HEK293 (cell line): ENCODE data around the gene SLC25A41.
A peak's percentile ranks its signal among the peaks of the same experiment; 100 is the strongest.

Experiments used
- CTCF ChIA-PET: fragments of 350-600 bp; formaldehyde crosslinking; extraction: SDS; loops from one replicate; lab custom pipeline; 2021; ENCODE audit warnings: antibody characterized with exemption; lab: Yijun Ruan, JAX
- POLR2A ChIA-PET: fragments of 300-600 bp; formaldehyde crosslinking; extraction: SDS; loops from one replicate; lab custom pipeline; 2020; ENCODE audit warnings: antibody characterized with exemption, inconsistent platforms; lab: Yijun Ruan, JAX
- H3K27ac ChIP-seq: fragments of 200-500 bp; sonication (Bioruptor generic); 2 replicates; pipeline ENCODE4 v1.5.1; 2014; ENCODE audit warnings: low read depth, low read length, control low read depth, inconsistent platforms; ENCODE audit errors: extremely low read depth
- H3K36me3 ChIP-seq, 2 experiments: fragments of 200-500 bp in 1 of 2; sonication (Bioruptor generic) in 1 of 2; 1 replicate in 1 of 2; 2 replicates in 1 of 2; pipeline ENCODE4 v1.5.1; 2014 to 2017; ENCODE audit warnings: inconsistent platforms in 2 of 2, low read length in 2 of 2; ENCODE audit not compliant: control insufficient read depth in 2 of 2, insufficient read depth in 1 of 2
- H3K4me1 ChIP-seq: fragments of 200-500 bp; sonication (Bioruptor generic); 2 replicates; pipeline ENCODE4 v1.5.1; 2014; ENCODE audit warnings: mild to moderate bottlenecking, low read length, inconsistent platforms; ENCODE audit not compliant: control insufficient read depth, insufficient read depth
- H3K4me3 ChIP-seq: 2 replicates; pipeline ENCODE4 v1.5.1; 2011; ENCODE audit warnings: low read depth, mild to moderate bottlenecking, control low read depth, low read length, moderate library complexity
- H3K9me3 ChIP-seq: fragments of 200-500 bp; sonication (Bioruptor generic); 2 replicates; pipeline ENCODE4 v1.5.1; 2014; ENCODE audit warnings: low read depth, low read length, inconsistent platforms; ENCODE audit not compliant: control insufficient read depth, insufficient read depth
- BCL11B ChIP-seq: fragments of 450-650 bp; formaldehyde crosslinking; IDR thresholded peaks from 2 replicates; pipeline ENCODE4 v1.5.1; 2016; ENCODE audit warnings: low read depth, missing biosample characterization, missing genetic modification characterization
- IKZF3 ChIP-seq: fragments of 450-650 bp; IDR thresholded peaks from 2 replicates; pipeline ENCODE4 v1.5.0; 2018; ENCODE audit warnings: missing biosample characterization, mild to moderate bottlenecking, missing genetic modification characterization, moderate library complexity
- KLF10 ChIP-seq: fragments of 450-650 bp; IDR thresholded peaks from 2 replicates; pipeline ENCODE4 v1.5.1; 2018; ENCODE audit warnings: missing biosample characterization, mild to moderate bottlenecking, missing genetic modification characterization
- ZIC2 ChIP-seq: fragments of 450-650 bp; formaldehyde crosslinking; IDR thresholded peaks from 2 replicates; pipeline ENCODE4 v1.5.1; 2016; ENCODE audit warnings: missing biosample characterization, missing genetic modification characterization
- ZNF10 ChIP-seq: fragments of 450-650 bp; formaldehyde crosslinking; IDR thresholded peaks from 2 replicates; pipeline ENCODE4 v1.5.1; 2017; ENCODE audit warnings: missing biosample characterization, missing genetic modification characterization
- ZNF140 ChIP-seq: fragments of 450-650 bp; formaldehyde crosslinking; IDR thresholded peaks from 2 replicates; pipeline ENCODE4 v1.5.1; 2016; ENCODE audit warnings: missing biosample characterization, missing genetic modification characterization
- ZNF146 ChIP-seq: fragments of 450-650 bp; formaldehyde crosslinking; IDR thresholded peaks from 2 replicates; pipeline ENCODE4 v1.5.1; 2016; ENCODE audit warnings: missing biosample characterization, missing genetic modification characterization
- ZNF350 ChIP-seq: fragments of 450-650 bp; formaldehyde crosslinking; IDR thresholded peaks from 2 replicates; pipeline ENCODE4 v1.5.0; 2017; ENCODE audit warnings: missing biosample characterization, mild to moderate bottlenecking, missing genetic modification characterization
- ZNF555 ChIP-seq: fragments of 450-650 bp; formaldehyde crosslinking; conservative IDR thresholded peaks from 2 replicates; pipeline ENCODE4 v1.5.1; 2017; ENCODE audit warnings: missing biosample characterization, mild to moderate bottlenecking, missing genetic modification characterization, inconsistent platforms
- TF ChIP-seq, protein P1 (sequence below): fragments of 450-650 bp; formaldehyde crosslinking; IDR thresholded peaks from 2 replicates; pipeline ENCODE4 v1.5.1; 2016; ENCODE audit warnings: missing biosample characterization, missing genetic modification characterization
- TF ChIP-seq, protein P2 (sequence below): fragments of 450-650 bp; formaldehyde crosslinking; IDR thresholded peaks from 2 replicates; pipeline ENCODE4 v1.5.1; 2016; ENCODE audit warnings: missing biosample characterization, missing genetic modification characterization, low read depth
- TF ChIP-seq, protein P3 (sequence below): fragments of 450-650 bp; formaldehyde crosslinking; IDR thresholded peaks from 2 replicates; pipeline ENCODE4 v1.5.1; 2016; ENCODE audit warnings: missing biosample characterization, missing genetic modification characterization
- TF ChIP-seq, protein P4 (sequence below): fragments of 450-650 bp; formaldehyde crosslinking; IDR thresholded peaks from 2 replicates; pipeline ENCODE4 v1.5.1; 2016; ENCODE audit warnings: missing biosample characterization, missing genetic modification characterization
- TF ChIP-seq, protein P5 (sequence below): fragments of 450-650 bp; formaldehyde crosslinking; IDR thresholded peaks from 2 replicates; pipeline ENCODE4 v1.5.1; 2016; ENCODE audit warnings: missing biosample characterization, missing genetic modification characterization

The SLC25A41 gene

GRCh38 chr19:6412447-6413091 lies 21.0 kb downstream of the SLC25A41 start (continued):
- TF ChIP-seq, protein P1, sequence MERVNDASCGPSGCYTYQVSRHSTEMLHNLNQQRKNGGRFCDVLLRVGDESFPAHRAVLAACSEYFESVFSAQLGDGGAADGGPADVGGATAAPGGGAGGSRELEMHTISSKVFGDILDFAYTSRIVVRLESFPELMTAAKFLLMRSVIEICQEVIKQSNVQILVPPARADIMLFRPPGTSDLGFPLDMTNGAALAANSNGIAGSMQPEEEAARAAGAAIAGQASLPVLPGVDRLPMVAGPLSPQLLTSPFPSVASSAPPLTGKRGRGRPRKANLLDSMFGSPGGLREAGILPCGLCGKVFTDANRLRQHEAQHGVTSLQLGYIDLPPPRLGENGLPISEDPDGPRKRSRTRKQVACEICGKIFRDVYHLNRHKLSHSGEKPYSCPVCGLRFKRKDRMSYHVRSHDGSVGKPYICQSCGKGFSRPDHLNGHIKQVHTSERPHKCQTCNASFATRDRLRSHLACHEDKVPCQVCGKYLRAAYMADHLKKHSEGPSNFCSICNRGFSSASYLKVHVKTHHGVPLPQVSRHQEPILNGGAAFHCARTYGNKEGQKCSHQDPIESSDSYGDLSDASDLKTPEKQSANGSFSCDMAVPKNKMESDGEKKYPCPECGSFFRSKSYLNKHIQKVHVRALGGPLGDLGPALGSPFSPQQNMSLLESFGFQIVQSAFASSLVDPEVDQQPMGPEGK (tag by site-specific recombination), result peak; percentile 41; the same call in 1 of the 2 replicates
- TF ChIP-seq, protein P2, sequence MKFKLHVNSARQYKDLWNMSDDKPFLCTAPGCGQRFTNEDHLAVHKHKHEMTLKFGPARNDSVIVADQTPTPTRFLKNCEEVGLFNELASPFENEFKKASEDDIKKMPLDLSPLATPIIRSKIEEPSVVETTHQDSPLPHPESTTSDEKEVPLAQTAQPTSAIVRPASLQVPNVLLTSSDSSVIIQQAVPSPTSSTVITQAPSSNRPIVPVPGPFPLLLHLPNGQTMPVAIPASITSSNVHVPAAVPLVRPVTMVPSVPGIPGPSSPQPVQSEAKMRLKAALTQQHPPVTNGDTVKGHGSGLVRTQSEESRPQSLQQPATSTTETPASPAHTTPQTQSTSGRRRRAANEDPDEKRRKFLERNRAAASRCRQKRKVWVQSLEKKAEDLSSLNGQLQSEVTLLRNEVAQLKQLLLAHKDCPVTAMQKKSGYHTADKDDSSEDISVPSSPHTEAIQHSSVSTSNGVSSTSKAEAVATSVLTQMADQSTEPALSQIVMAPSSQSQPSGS (tag by site-specific recombination), result no peak
- TF ChIP-seq, all 188 proteins: peak for 13

DNA sequence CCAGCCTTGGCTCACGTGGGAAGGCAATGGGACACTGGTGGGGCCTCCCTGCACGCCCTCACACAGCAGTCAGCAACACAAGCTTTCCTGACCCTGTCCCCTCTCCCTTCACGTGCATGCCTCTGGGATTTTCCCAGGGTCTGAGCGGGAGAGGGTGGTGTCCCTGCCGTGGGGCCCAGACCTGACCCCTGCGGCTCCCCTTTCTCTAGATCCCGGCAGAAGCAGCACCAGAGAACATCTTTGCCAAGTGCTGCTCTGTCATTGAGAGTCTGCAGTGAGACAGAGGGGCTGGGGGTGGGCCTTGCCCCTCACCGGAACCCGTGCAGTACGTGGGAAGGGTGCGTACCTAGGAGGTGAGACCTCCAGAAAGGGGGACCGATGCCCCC lies 21.5 kb downstream of the SLC25A41 start:
- no peaks in the 10 kb centered on the region for H3K4me1 ChIP-seq
- H3K27ac ChIP-seq, result no peak overlapping the region
- no peaks in the 10 kb centered on the region for H3K9me3 ChIP-seq
- ChIA-PET CTCF (interaction anchor here (1.0 kb wide), 1 partner anchor 19 kb away, joined by 5 read pairs; the partner anchor contains the start of gene GTF2F1), POLR2A (no interaction called here)
- peaks cover 3 to 35% of the 10 kb centered on the region in 2 experiments; a peak in 2 of 3 replicates for H3K36me3 ChIP-seq
- no peak overlapping the region for H3K4me3 ChIP-seq
- TF ChIP-seq IKZF3 (tag by site-specific recombination), result peak; percentile 46
- TF ChIP-seq ZNF555, result no peak
- 0 out of 2 replicates have a peak, but pooled peaks have one; percentile 12 for TF ChIP-seq ZIC2 (tag by site-specific recombination)
- TF ChIP-seq BCL11B (tag by site-specific recombination), result no peak
- TF ChIP-seq KLF10 (tag by site-specific recombination), result no peak
- TF ChIP-seq, protein P3, sequence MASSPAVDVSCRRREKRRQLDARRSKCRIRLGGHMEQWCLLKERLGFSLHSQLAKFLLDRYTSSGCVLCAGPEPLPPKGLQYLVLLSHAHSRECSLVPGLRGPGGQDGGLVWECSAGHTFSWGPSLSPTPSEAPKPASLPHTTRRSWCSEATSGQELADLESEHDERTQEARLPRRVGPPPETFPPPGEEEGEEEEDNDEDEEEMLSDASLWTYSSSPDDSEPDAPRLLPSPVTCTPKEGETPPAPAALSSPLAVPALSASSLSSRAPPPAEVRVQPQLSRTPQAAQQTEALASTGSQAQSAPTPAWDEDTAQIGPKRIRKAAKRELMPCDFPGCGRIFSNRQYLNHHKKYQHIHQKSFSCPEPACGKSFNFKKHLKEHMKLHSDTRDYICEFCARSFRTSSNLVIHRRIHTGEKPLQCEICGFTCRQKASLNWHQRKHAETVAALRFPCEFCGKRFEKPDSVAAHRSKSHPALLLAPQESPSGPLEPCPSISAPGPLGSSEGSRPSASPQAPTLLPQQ (tag by site-specific recombination), result peak; percentile 70
- TF ChIP-seq, all 188 proteins: peak for 3

- TF ChIP-seq, protein P4, sequence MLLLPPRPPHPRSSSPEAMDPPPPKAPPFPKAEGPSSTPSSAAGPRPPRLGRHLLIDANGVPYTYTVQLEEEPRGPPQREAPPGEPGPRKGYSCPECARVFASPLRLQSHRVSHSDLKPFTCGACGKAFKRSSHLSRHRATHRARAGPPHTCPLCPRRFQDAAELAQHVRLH (tag by site-specific recombination), result 0 out of 2 replicates have a peak, but pooled peaks have one; percentile 22
- TF ChIP-seq ZNF350 (tag by site-specific recombination) (no peak), ZNF140 (peak; percentile 24; the same call in 1 of the 2 replicates), ZNF146 (tag by site-specific recombination) (peak; percentile 94), ZNF10 (tag by site-specific recombination) (no peak)
- TF ChIP-seq, protein P5, sequence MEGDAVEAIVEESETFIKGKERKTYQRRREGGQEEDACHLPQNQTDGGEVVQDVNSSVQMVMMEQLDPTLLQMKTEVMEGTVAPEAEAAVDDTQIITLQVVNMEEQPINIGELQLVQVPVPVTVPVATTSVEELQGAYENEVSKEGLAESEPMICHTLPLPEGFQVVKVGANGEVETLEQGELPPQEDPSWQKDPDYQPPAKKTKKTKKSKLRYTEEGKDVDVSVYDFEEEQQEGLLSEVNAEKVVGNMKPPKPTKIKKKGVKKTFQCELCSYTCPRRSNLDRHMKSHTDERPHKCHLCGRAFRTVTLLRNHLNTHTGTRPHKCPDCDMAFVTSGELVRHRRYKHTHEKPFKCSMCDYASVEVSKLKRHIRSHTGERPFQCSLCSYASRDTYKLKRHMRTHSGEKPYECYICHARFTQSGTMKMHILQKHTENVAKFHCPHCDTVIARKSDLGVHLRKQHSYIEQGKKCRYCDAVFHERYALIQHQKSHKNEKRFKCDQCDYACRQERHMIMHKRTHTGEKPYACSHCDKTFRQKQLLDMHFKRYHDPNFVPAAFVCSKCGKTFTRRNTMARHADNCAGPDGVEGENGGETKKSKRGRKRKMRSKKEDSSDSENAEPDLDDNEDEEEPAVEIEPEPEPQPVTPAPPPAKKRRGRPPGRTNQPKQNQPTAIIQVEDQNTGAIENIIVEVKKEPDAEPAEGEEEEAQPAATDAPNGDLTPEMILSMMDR (tag by site-specific recombination), result no peak
- no peak overlapping the region for H3K4me3 ChIP-seq
- H3K36me3 ChIP-seq, result peaks cover 0 to 9% of the 10 kb centered on the region in 2 experiments; a peak in 2 of 3 replicates
- ChIA-PET CTCF (no interaction called here), POLR2A (no interaction called here)
- H3K4me1 ChIP-seq, result no peaks in the 10 kb centered on the region
- H3K9me3 ChIP-seq, result no peaks in the 10 kb centered on the region
- H3K27ac ChIP-seq, result no peak overlapping the region
These were observed 24.2 kb downstream of the SLC25A41 start for GRCh38 chr19:6409346-6409745.
